DND-41 (cell line): ENCODE results near the gene FOXP1.

Experiments used
- ATAC-seq: fragments of 200-7000 bp; cut with Tn5 transposase; 3 replicates; pipeline ENCODE4 v1.9.1; 2021; ENCODE audit warnings: low read depth; ENCODE audit not compliant: insufficient read depth
- DNase-seq: peaks from one replicate; pipeline ENCODE4 v3.0.0-alpha.2; 2020
- H2AFZ ChIP-seq: 2 replicates; pipeline ENCODE4 v1.6.0; 2012; ENCODE audit warnings: low read depth, low read length
- H3K27ac ChIP-seq: 2 replicates; pipeline ENCODE4 v1.5.1; 2012; ENCODE audit warnings: low read length, inconsistent platforms
- H3K27me3 ChIP-seq: fragments of 200-600 bp; sonication (generic); 2 replicates; pipeline ENCODE4 v1.6.0; 2012; ENCODE audit warnings: low read length, mild to moderate bottlenecking, inconsistent platforms; ENCODE audit not compliant: insufficient read depth, poor library complexity
- H3K36me3 ChIP-seq: 2 replicates; pipeline ENCODE4 v1.5.1; 2012; ENCODE audit warnings: low read length, inconsistent platforms; ENCODE audit not compliant: insufficient read depth
- H3K4me1 ChIP-seq: 2 replicates; pipeline ENCODE4 v1.5.1; 2012; ENCODE audit warnings: mild to moderate bottlenecking, low read length; ENCODE audit not compliant: insufficient read depth
- H3K4me2 ChIP-seq: 2 replicates; pipeline ENCODE4 v1.6.0; 2012; ENCODE audit warnings: mild to moderate bottlenecking, moderate library complexity, low read length, inconsistent platforms; ENCODE audit not compliant: insufficient read depth
- H3K4me3 ChIP-seq, 2 experiments: fragments of 200-600 bp in 1 of 2; shearing (Covaris generic) in 1 of 2; 2 replicates each; pipeline ENCODE4 v1.5.1; 2012 to 2016; ENCODE audit warnings: inconsistent platforms in 2 of 2, low read length in 2 of 2, mild to moderate bottlenecking in 2 of 2, low read depth in 1 of 2, moderate library complexity in 1 of 2
- H3K79me2 ChIP-seq: 2 replicates; pipeline ENCODE4 v1.6.0; 2012; ENCODE audit warnings: low read length, inconsistent platforms; ENCODE audit not compliant: insufficient read depth
- H3K9ac ChIP-seq: 2 replicates; pipeline ENCODE4 v1.6.0; 2012; ENCODE audit warnings: low read depth, mild to moderate bottlenecking, inconsistent platforms, low read length, moderate library complexity
- H3K9me3 ChIP-seq: 2 replicates; pipeline ENCODE4 v1.5.1; 2012; ENCODE audit warnings: low read length, moderate library complexity, mild to moderate bottlenecking, inconsistent platforms; ENCODE audit not compliant: insufficient read depth, severe bottlenecking
- H4K20me1 ChIP-seq: 2 replicates; pipeline ENCODE4 v1.6.0; 2012; ENCODE audit warnings: low read length; ENCODE audit not compliant: insufficient read depth
- EZH2 ChIP-seq: IDR thresholded peaks from 3 replicates; pipeline ENCODE4 v1.6.1; 2012; ENCODE audit warnings: borderline replicate concordance, low read depth, mild to moderate bottlenecking, moderate library complexity, low read length, inconsistent platforms; ENCODE audit not compliant: severe bottlenecking
- TF ChIP-seq, protein P1 (sequence below): IDR thresholded peaks from 2 replicates; pipeline ENCODE4 v1.5.1; 2012; ENCODE audit warnings: borderline replicate concordance, low read length, moderate library complexity, mild to moderate bottlenecking; ENCODE audit not compliant: poor library complexity, severe bottlenecking; ENCODE audit errors: extremely low read depth

FOXP1 gene

DNA sequence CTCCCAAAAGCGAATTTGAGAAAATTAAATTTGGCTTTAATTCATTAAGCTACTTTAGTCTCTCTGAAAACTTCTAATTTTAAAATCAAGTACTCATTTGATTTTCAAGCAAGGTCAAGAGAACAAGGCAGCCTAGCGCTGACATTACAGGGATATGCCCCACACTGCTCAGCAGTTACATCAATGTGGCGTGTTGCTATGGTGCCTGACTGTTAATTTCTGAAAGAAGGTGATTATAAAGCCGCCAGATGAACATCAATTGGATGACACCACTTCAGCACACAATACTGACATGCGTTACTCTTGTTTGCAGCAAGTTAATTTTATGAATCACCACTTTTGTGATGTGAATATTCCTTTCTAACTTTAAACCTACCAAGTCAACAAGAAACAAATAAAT, 284.4 kb downstream of the FOXP1 start:
- Histone ChIP-seq H3K9me3 (no peaks in the 10 kb centered on the region), H3K79me2 (no peaks in the 10 kb centered on the region), H3K27me3 (no peaks in the 10 kb centered on the region), H3K4me2 (no peak overlapping the region), H3K36me3 (0 out of 2 replicates have a peak, but pooled peaks cover 4% of the 10 kb centered on the region), H3K4me1 (no peaks in the 10 kb centered on the region), H3K9ac (no peak overlapping the region), H4K20me1 (no peaks in the 10 kb centered on the region), H3K4me3 (no peak overlapping the region), H3K27ac (no peak overlapping the region), H2AFZ (no peak overlapping the region)
- TF ChIP-seq EZH2, result no peak
- TF ChIP-seq, protein P1, sequence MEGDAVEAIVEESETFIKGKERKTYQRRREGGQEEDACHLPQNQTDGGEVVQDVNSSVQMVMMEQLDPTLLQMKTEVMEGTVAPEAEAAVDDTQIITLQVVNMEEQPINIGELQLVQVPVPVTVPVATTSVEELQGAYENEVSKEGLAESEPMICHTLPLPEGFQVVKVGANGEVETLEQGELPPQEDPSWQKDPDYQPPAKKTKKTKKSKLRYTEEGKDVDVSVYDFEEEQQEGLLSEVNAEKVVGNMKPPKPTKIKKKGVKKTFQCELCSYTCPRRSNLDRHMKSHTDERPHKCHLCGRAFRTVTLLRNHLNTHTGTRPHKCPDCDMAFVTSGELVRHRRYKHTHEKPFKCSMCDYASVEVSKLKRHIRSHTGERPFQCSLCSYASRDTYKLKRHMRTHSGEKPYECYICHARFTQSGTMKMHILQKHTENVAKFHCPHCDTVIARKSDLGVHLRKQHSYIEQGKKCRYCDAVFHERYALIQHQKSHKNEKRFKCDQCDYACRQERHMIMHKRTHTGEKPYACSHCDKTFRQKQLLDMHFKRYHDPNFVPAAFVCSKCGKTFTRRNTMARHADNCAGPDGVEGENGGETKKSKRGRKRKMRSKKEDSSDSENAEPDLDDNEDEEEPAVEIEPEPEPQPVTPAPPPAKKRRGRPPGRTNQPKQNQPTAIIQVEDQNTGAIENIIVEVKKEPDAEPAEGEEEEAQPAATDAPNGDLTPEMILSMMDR, result no peak
- DNase-seq (no peak), ATAC-seq (no peak)

GRCh38 chr3:71294919-71295318, 288.6 kb downstream of the FOXP1 start:
- no peak overlapping the region for H3K4me3 ChIP-seq
- no peak overlapping the region for H2AFZ ChIP-seq
- ATAC-seq, result no peak
- no peaks in the 10 kb centered on the region for H3K79me2 ChIP-seq
- no peaks in the 10 kb centered on the region for H4K20me1 ChIP-seq
- H3K27ac ChIP-seq, result no peak overlapping the region
- H3K36me3 ChIP-seq, result 0 out of 2 replicates have a peak, but pooled peaks cover 4% of the 10 kb centered on the region
- H3K27me3 ChIP-seq, result no peaks in the 10 kb centered on the region
- no peak overlapping the region for H3K4me2 ChIP-seq
- TF ChIP-seq EZH2, result no peak
- DNase-seq, result no peak
- H3K4me1 ChIP-seq, result no peaks in the 10 kb centered on the region
- no peak overlapping the region for H3K9ac ChIP-seq
- no peaks in the 10 kb centered on the region for H3K9me3 ChIP-seq

GRCh38 chr3:71290301-71290700, 293.2 kb downstream of the FOXP1 start:
- Histone ChIP-seq H3K36me3 (no peaks in the 10 kb centered on the region), H3K27me3 (no peaks in the 10 kb centered on the region), H3K79me2 (no peaks in the 10 kb centered on the region), H3K4me3 (no peak overlapping the region), H3K27ac (no peak overlapping the region), H4K20me1 (no peaks in the 10 kb centered on the region), H3K4me1 (no peaks in the 10 kb centered on the region), H3K9ac (no peak overlapping the region), H3K9me3 (no peaks in the 10 kb centered on the region), H3K4me2 (no peak overlapping the region), H2AFZ (no peak overlapping the region)
- DNase-seq (no peak), ATAC-seq (no peak)
- TF ChIP-seq EZH2, result no peak
- TF ChIP-seq, protein P1, result no peak

DNA sequence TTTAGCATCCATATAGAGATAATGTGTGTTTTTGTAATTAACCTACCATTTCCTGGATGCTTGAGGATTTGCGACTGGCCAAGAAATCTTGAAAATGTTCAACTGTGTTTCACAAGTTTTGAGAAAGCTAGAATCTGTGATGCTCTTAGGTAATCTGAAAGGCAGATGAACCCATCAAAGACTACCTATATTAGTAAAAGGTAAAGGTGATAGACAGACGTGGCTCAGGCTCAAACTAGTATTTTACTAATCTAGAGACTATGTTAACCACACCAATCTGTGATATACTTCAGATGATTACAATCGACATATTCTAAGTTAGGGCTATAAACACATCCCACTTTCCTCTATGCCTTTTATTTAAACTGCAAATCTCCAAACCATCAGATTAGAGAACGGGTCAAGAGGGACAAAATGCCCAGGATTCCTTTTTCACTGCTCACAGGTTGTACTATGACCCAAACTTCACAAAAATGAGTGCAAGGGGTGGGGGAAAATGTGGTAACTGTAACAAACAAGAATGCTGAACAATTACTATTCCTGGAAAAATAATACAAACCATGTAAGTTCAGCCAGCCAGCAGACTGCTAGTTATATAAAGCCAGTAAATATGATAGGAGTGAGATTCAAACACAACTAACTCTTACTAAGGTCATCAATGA, 295.1 kb downstream of the FOXP1 start:
- no peak for DNase-seq

More for the DNA sequence above, 295.1 kb downstream of the FOXP1 start:
- Histone ChIP-seq H3K27ac (no peak overlapping the region), H3K9me3 (no peaks in the 10 kb centered on the region), H3K4me2 (no peak overlapping the region), H3K4me1 (no peaks in the 10 kb centered on the region), H3K79me2 (no peaks in the 10 kb centered on the region), H3K36me3 (no peaks in the 10 kb centered on the region), H3K27me3 (no peaks in the 10 kb centered on the region), H3K4me3 (no peak overlapping the region), H2AFZ (no peak overlapping the region), H3K9ac (no peak overlapping the region), H4K20me1 (no peaks in the 10 kb centered on the region)
- no peak for ATAC-seq
- TF ChIP-seq EZH2, result no peak
